Stimulated activated CD4-positive, alpha-beta T cell treated with anti-CD3 and anti-CD28 coated beads, Interleukin-15, amount 100 ng/mL, for 48 hours (primary cell): ENCODE data around the gene LTBP4.
"Not testable (repeated sequence)": the region's sequence is repeated elsewhere in the genome, so short reads cannot be mapped to it uniquely, and the experiment has no call there.

Experiments
- DNase-seq, 2 donors: peaks; one replicate each; pipeline ENCODE4 v3.0.0-alpha.2; 2020; ENCODE audit warnings: low read depth in 2 of 2

Gene LTBP4

GRCh38 chr19:40627486-40628279, 26.5 kb downstream of the LTBP4 start:
- no peak for DNase-seq

GRCh38 chr19:40629346-40629745, 28.2 kb downstream of the LTBP4 start:
- no peak for DNase-seq

- no peak for DNase-seq
These were observed 29.5 kb downstream of the LTBP4 start for GRCh38 chr19:40630571-40631160.

- DNase-seq, result no peak
These were observed 31.3 kb downstream of the LTBP4 start for GRCh38 chr19:40632311-40633036.

- no peak for DNase-seq
These were observed 32.0 kb downstream of the LTBP4 start for GRCh38 chr19:40633207-40633606.

GRCh38 chr19:40638327-40638726, 37.2 kb downstream of the LTBP4 start:
- no peak for DNase-seq

- no peak for DNase-seq
These were observed 38.4 kb downstream of the LTBP4 start for GRCh38 chr19:40639638-40639982.

GRCh38 chr19:40640744-40641143, 39.6 kb downstream of the LTBP4 start:
- no peak for DNase-seq

GRCh38 chr19:40641281-40641680, 40.1 kb downstream of the LTBP4 start:
- DNase-seq, result no peak

- no peak for DNase-seq
These were observed 41.0 kb downstream of the LTBP4 start for GRCh38 chr19:40642051-40642706.

- DNase-seq, result no peak
These were observed 41.7 kb downstream of the LTBP4 start for GRCh38 chr19:40642757-40643305.

GRCh38 chr19:40646743-40647254, 45.6 kb downstream of the LTBP4 start:
- DNase-seq, result no peak

- not testable (repeated sequence) for DNase-seq
These were observed 48.9 kb downstream of the LTBP4 start for GRCh38 chr19:40649903-40650675.

- DNase-seq, result no peak
These were observed 49.7 kb downstream of the LTBP4 start for GRCh38 chr19:40650749-40651305.

- DNase-seq, result not testable (repeated sequence)
These were observed 51.1 kb downstream of the LTBP4 start for GRCh38 chr19:40652303-40652702.

- DNase-seq, result not testable (repeated sequence)
These were observed 54.5 kb downstream of the LTBP4 start for GRCh38 chr19:40655684-40656083.

- no peak for DNase-seq
These were observed 56.9 kb downstream of the LTBP4 start for GRCh38 chr19:40658031-40658430.

GRCh38 chr19:40659116-40659515, 57.9 kb downstream of the LTBP4 start:
- no peak for DNase-seq

- no peak for DNase-seq
These were observed 58.4 kb downstream of the LTBP4 start for GRCh38 chr19:40659566-40659965.

GRCh38 chr19:40661616-40662015, 60.4 kb downstream of the LTBP4 start:
- DNase-seq, result no peak
